ENCODE measurements around the gene PWWP2B. TPM values are rescaled to one million over a fixed set of nuclear protein-coding genes. Genes with fewer than 3 reads are reported as not detected.
"Not testable (repeated sequence)": the region's sequence is repeated elsewhere in the genome, so short reads cannot be mapped to it uniquely, and the experiment has no call there.

The PWWP2B gene
- total RNA-seq, 1 donor, result 8.2 TPM

- no peak for TF ChIP-seq CTCF (IDR thresholded peaks at IDR 0.05; ENCODE audit: insufficient read depth, low read depth, low read length)
- H3K4me3 ChIP-seq (ENCODE audit: low read depth, low read length), result no peak overlapping the region
- DNase-seq (ENCODE audit: low read depth), result no peak
These were observed 33.3 kb downstream of the PWWP2B start for GRCh38 chr10:132430231-132430743.

- DNase-seq (ENCODE audit: low read depth), result no peak
- no peak overlapping the region for H3K4me3 ChIP-seq (ENCODE audit: low read depth, low read length)
- TF ChIP-seq CTCF (IDR thresholded peaks at IDR 0.05; ENCODE audit: insufficient read depth, low read depth, low read length), result no peak
These were observed 33.9 kb downstream of the PWWP2B start for GRCh38 chr10:132430861-132431271.

GRCh38 chr10:132431537-132432175, 34.7 kb downstream of the PWWP2B start:
- TF ChIP-seq CTCF (IDR thresholded peaks at IDR 0.05; ENCODE audit: insufficient read depth, low read depth, low read length), result no peak
- H3K4me3 ChIP-seq (ENCODE audit: low read depth, low read length), result no peak overlapping the region
- DNase-seq (ENCODE audit: low read depth), result no peak

GRCh38 chr10:132432176-132432540, 35.2 kb downstream of the PWWP2B start:
- DNase-seq (ENCODE audit: low read depth), result no peak
- no peak for TF ChIP-seq CTCF (IDR thresholded peaks at IDR 0.05; ENCODE audit: insufficient read depth, low read depth, low read length)
- no peak overlapping the region for H3K4me3 ChIP-seq (ENCODE audit: low read depth, low read length)

GRCh38 chr10:132433671-132434340, 36.8 kb downstream of the PWWP2B start:
- no peak for DNase-seq (ENCODE audit: low read depth)
- no peak for TF ChIP-seq CTCF (IDR thresholded peaks at IDR 0.05; ENCODE audit: insufficient read depth, low read depth, low read length)
- no peak overlapping the region for H3K4me3 ChIP-seq (ENCODE audit: low read depth, low read length)

GRCh38 chr10:132434405-132435005, 37.5 kb downstream of the PWWP2B start:
- no peak for TF ChIP-seq CTCF (IDR thresholded peaks at IDR 0.05; ENCODE audit: insufficient read depth, low read depth, low read length)
- no peak overlapping the region for H3K4me3 ChIP-seq (ENCODE audit: low read depth, low read length)
- no peak for DNase-seq (ENCODE audit: low read depth)

- DNase-seq (ENCODE audit: low read depth); H3K4me3 ChIP-seq (ENCODE audit: low read depth, low read length): not testable (repeated sequence)
These were observed 38.3 kb downstream of the PWWP2B start for GRCh38 chr10:132435320-132435719.

GRCh38 chr10:132436096-132436495, 39.1 kb downstream of the PWWP2B start:
- H3K4me3 ChIP-seq (ENCODE audit: low read depth, low read length); DNase-seq (ENCODE audit: low read depth): not testable (repeated sequence)

All from fibroblast of villous mesenchyme (primary cell).